ENCODE measurements around the gene TMEM81. TPM values are rescaled to one million over a fixed set of nuclear protein-coding genes. Genes with fewer than 3 reads are reported as not detected.

Gene TMEM81
- total and polyA plus RNA-seq, 4 donors: 0.78 to 2.8 (median 0.89) TPM

DNA sequence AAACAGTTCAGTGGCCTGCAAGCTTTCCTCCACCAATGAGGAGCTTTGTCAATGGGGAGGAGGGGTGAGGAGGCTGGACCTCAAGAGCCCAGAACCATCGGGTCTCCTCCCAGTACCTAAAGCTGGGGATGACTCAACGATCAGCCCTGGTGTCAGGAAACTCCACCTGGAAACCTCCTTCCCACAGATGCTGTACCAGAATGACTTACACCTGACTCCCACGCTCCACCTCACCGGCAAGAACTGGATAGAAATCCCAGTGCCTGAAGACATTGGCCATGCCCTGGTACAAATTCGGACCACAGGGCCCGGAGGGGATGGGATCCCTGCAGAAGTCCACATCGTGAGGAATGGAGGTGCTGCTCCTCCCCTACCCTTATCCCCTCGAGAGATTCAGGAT is 11.4 kb downstream of the TMEM81 start (continued):
- TF ChIP-seq REST (IDR thresholded peaks at IDR 0.05) (no peak), JUND (IDR thresholded peaks at IDR 0.05) (no peak), FOXA2 (IDR thresholded peaks at IDR 0.05) (no peak), FOXA1 (IDR thresholded peaks at IDR 0.05) (no peak)
- TF ChIP-seq, protein P1, sequence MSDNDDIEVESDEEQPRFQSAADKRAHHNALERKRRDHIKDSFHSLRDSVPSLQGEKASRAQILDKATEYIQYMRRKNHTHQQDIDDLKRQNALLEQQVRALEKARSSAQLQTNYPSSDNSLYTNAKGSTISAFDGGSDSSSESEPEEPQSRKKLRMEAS (IDR thresholded peaks at IDR 0.05): no peak

DNA sequence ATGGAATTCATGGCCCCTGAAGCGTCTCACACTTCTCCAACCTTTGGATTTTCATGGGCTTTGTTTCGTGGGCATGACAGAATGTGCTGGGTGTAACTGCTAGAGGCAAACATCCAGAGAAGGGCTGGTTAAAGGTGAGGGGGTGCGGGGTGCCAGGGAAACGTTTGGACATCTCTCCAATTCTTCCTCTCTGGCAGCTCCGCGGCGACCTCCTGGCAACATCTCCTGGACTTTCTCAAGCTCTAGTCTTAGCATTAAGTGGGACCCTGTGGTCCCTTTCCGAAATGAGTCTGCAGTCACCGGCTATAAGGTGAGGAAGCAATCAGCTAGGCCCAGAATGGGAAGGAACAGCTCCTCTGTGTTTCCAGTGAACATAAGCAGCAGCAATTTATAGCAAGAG is 12.0 kb downstream of the TMEM81 start:
- Histone ChIP-seq H3K4me1 (ENCODE audit: control insufficient read depth in 4 of 4, insufficient read depth in 4 of 4, low read length in 3 of 4) (no peaks in the 10 kb centered on the region), H3K27ac (ENCODE audit: low read depth in 1 of 2, low read length in 2 of 2) (no peak overlapping the region), H3K4me3 (ENCODE audit: low read depth in 1 of 3, low read length in 3 of 3) (no peak overlapping the region), H3K9ac (ENCODE audit: low read depth in 1 of 2, low read length in 2 of 2) (no peak overlapping the region), H3K27me3 (ENCODE audit: control insufficient read depth in 4 of 4, insufficient read depth in 4 of 4, low read length in 3 of 4) (no peaks in the 10 kb centered on the region), H3K9me3 (ENCODE audit: control insufficient read depth in 4 of 4, low read length in 3 of 4) (no peaks in the 10 kb centered on the region), H3K36me3 (ENCODE audit: control insufficient read depth in 4 of 4, insufficient read depth in 3 of 4, low read depth in 1 of 4, low read length in 3 of 4) (no peaks in the 10 kb centered on the region)
- TF ChIP-seq GABPA (IDR thresholded peaks at IDR 0.05 in 1 of 2, conservative IDR thresholded peaks at IDR 0.05 in 1 of 2): no peak
- DNase-seq (ENCODE audit: low spot score): no peak
- 89% methylated on average over 9 of the region's 9 CpGs for WGBS

GRCh38 chr1:205071801-205072200 is 12.5 kb downstream of the TMEM81 start:
- H3K9me3 ChIP-seq (ENCODE audit: control insufficient read depth in 4 of 4, low read length in 3 of 4): no peaks in the 10 kb centered on the region
- no peak overlapping the region for H3K4me3 ChIP-seq (ENCODE audit: low read depth in 1 of 3, low read length in 3 of 3)
- no peak overlapping the region for H3K27ac ChIP-seq (ENCODE audit: low read depth in 1 of 2, low read length in 2 of 2)
- no peak overlapping the region for H3K9ac ChIP-seq (ENCODE audit: low read depth in 1 of 2, low read length in 2 of 2)
- TF ChIP-seq FOXA2 (IDR thresholded peaks at IDR 0.05) (no peak), RAD21 (IDR thresholded peaks at IDR 0.05) (no peak), TAF1 (conservative IDR thresholded peaks at IDR 0.05) (no peak), JUND (IDR thresholded peaks at IDR 0.05) (no peak), YY1 (IDR thresholded peaks at IDR 0.05) (no peak), ZBTB33 (IDR thresholded peaks at IDR 0.05) (no peak), GABPA (IDR thresholded peaks at IDR 0.05 in 1 of 2, conservative IDR thresholded peaks at IDR 0.05 in 1 of 2) (no peak), ATF3 (IDR thresholded peaks at IDR 0.05) (no peak), FOXA1 (IDR thresholded peaks at IDR 0.05) (no peak)
- TF ChIP-seq, protein P1 (IDR thresholded peaks at IDR 0.05): no peak
- TF ChIP-seq, protein P2, sequence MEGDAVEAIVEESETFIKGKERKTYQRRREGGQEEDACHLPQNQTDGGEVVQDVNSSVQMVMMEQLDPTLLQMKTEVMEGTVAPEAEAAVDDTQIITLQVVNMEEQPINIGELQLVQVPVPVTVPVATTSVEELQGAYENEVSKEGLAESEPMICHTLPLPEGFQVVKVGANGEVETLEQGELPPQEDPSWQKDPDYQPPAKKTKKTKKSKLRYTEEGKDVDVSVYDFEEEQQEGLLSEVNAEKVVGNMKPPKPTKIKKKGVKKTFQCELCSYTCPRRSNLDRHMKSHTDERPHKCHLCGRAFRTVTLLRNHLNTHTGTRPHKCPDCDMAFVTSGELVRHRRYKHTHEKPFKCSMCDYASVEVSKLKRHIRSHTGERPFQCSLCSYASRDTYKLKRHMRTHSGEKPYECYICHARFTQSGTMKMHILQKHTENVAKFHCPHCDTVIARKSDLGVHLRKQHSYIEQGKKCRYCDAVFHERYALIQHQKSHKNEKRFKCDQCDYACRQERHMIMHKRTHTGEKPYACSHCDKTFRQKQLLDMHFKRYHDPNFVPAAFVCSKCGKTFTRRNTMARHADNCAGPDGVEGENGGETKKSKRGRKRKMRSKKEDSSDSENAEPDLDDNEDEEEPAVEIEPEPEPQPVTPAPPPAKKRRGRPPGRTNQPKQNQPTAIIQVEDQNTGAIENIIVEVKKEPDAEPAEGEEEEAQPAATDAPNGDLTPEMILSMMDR (IDR thresholded peaks at IDR 0.05; ENCODE audit: low read depth, low read length, missing input control): no peak
- H3K27me3 ChIP-seq (ENCODE audit: control insufficient read depth in 4 of 4, insufficient read depth in 4 of 4, low read length in 3 of 4): no peaks in the 10 kb centered on the region
- WGBS: 92% methylated on average over 12 of the region's 12 CpGs
- H3K4me1 ChIP-seq (ENCODE audit: control insufficient read depth in 4 of 4, insufficient read depth in 4 of 4, low read length in 3 of 4): no peaks in the 10 kb centered on the region
- no peaks in the 10 kb centered on the region for H3K36me3 ChIP-seq (ENCODE audit: control insufficient read depth in 4 of 4, insufficient read depth in 3 of 4, low read depth in 1 of 4, low read length in 3 of 4)
- no peak for DNase-seq (ENCODE audit: low spot score)
